SK-N-MC (cell line): Measurements from ENCODE around the gene FSCN2.

ENCODE experiments used
- EZH2 ChIP-seq: fragments of 200-600 bp; sonication (generic); IDR thresholded peaks from one replicate; pipeline ENCODE4 v1.6.1; 2017; ENCODE audit warnings: antibody characterized with exemption
- FOXP2 ChIP-seq: optimal IDR thresholded peaks from 2 replicates; pipeline ENCODE3; 2011; ENCODE audit warnings: mild to moderate bottlenecking, moderate library complexity; ENCODE audit not compliant: insufficient read depth; ENCODE audit errors: extremely low read length, control extremely low read depth
- POLR2AphosphoS5 ChIP-seq: IDR thresholded peaks from 2 replicates; pipeline ENCODE4 v1.6.1; 2012; ENCODE audit warnings: mild to moderate bottlenecking, low read depth, low read length, borderline replicate concordance

GRCh38 chr17:81577278-81578000 lies 49.3 kb downstream of the FSCN2 start:
- TF ChIP-seq POLR2AphosphoS5 (no peak), EZH2 (no peak), FOXP2 (no peak)
